HG03469 (cell line): ENCODE results near the gene COL24A1.
"Not testable (repeated sequence)": the region's sequence is repeated elsewhere in the genome, so short reads cannot be mapped to it uniquely, and the experiment has no call there.

Source experiments
- ATAC-seq: cut with Tn5 transposase; IDR thresholded peaks from one replicate; pipeline ENCODE4 v1.9.1; 2021; ENCODE audit warnings: mild to moderate bottlenecking, moderate library complexity, moderate number of reproducible peaks; ENCODE audit not compliant: unreplicated experiment

The COL24A1 gene

GRCh38 chr1:85824066-85824840, 332.3 kb downstream of the COL24A1 start:
- no peak for ATAC-seq

- ATAC-seq = no peak
Observed at GRCh38 chr1:85822696-85823095, 333.9 kb downstream of the COL24A1 start.

GRCh38 chr1:85818371-85818770, 338.2 kb downstream of the COL24A1 start:
- no peak for ATAC-seq

- no peak for ATAC-seq
Observed at GRCh38 chr1:85816606-85817005, 340.0 kb downstream of the COL24A1 start.

GRCh38 chr1:85815906-85816305, 340.7 kb downstream of the COL24A1 start:
- no peak for ATAC-seq

- ATAC-seq = no peak
Observed at GRCh38 chr1:85806236-85806965, 350.2 kb downstream of the COL24A1 start.

GRCh38 chr1:85801520-85801919, 355.1 kb downstream of the COL24A1 start:
- no peak for ATAC-seq

- ATAC-seq = no peak
Observed at GRCh38 chr1:85799737-85800136, 356.8 kb downstream of the COL24A1 start.

GRCh38 chr1:85798419-85798818, 358.2 kb downstream of the COL24A1 start:
- ATAC-seq = no peak

- not testable (repeated sequence) for ATAC-seq
Observed at GRCh38 chr1:85777021-85777420, 379.6 kb downstream of the COL24A1 start.

- ATAC-seq = no peak
Observed at GRCh38 chr1:85762804-85763203, 393.8 kb downstream of the COL24A1 start.

GRCh38 chr1:85756864-85757263, 399.7 kb downstream of the COL24A1 start:
- ATAC-seq = no peak

GRCh38 chr1:85748120-85748519, 408.5 kb downstream of the COL24A1 start:
- no peak for ATAC-seq

- ATAC-seq = no peak
Observed at GRCh38 chr1:85746777-85747176, 409.8 kb downstream of the COL24A1 start.

- no peak for ATAC-seq
Observed at GRCh38 chr1:85743814-85744213, 412.8 kb downstream of the COL24A1 start.

GRCh38 chr1:85734931-85735330, 421.6 kb downstream of the COL24A1 start:
- no peak for ATAC-seq

- no peak for ATAC-seq
Observed at GRCh38 chr1:85718678-85719340, 437.8 kb downstream of the COL24A1 start.

GRCh38 chr1:85714418-85715114, 442.0 kb downstream of the COL24A1 start:
- ATAC-seq = not testable (repeated sequence)

- ATAC-seq = no peak
Observed at GRCh38 chr1:85708829-85709227, 447.7 kb downstream of the COL24A1 start.

GRCh38 chr1:85707990-85708828, 448.4 kb downstream of the COL24A1 start, which contains the start of gene ZNHIT6:
TSS of gene ZNHIT6 (minus strand) at chr1:85708433. CDS start at chr1:85708284, 149 bp downstream.
- ATAC-seq = peak; percentile 79
